Neural crest cell (in vitro differentiated cells): ENCODE data around the gene RUNX1. TPM values are rescaled to one million over a fixed set of nuclear protein-coding genes. Genes with fewer than 3 reads are reported as not detected.

Experiments
- DNase-seq: peaks from one replicate; pipeline ENCODE4 v3.0.0; 2021; ENCODE audit warnings: low read depth, mixed read lengths, low spot score
- H3K27ac Mint-ChIP-seq: one replicate; pipeline ENCODE4 v1.8.0; 2021; ENCODE audit warnings: mild to moderate bottlenecking, mixed read lengths; ENCODE audit not compliant: unreplicated experiment
- H3K27me3 Mint-ChIP-seq: 2 replicates; pipeline ENCODE4 v1.8.0; 2021; ENCODE audit warnings: low read depth, mild to moderate bottlenecking, mixed read lengths
- H3K36me3 Mint-ChIP-seq: 2 replicates; pipeline ENCODE4 v1.8.0; 2021; ENCODE audit warnings: low read depth, mild to moderate bottlenecking, mixed read lengths
- H3K4me1 Mint-ChIP-seq: 2 replicates; pipeline ENCODE4 v1.8.0; 2021; ENCODE audit warnings: mixed read lengths
- H3K4me3 Mint-ChIP-seq: one replicate; pipeline ENCODE4 v1.8.0; 2021; ENCODE audit warnings: mild to moderate bottlenecking, mixed read lengths
- H3K9me3 Mint-ChIP-seq: 2 replicates; pipeline ENCODE4 v1.8.0; 2021; ENCODE audit warnings: mixed read lengths
- total RNA-seq: library from RNA; stranded (reverse); gene quantifications from 2 replicates; pipeline ENCODE4 v1.2.1, GENCODE V29; 2021
- TF ChIP-seq, protein P1 (sequence below): fragments of 200-600 bp; sonication (generic); conservative IDR thresholded peaks from 2 replicates; pipeline ENCODE4 v1.5.0; 2021; ENCODE audit warnings: antibody characterized with exemption, mild to moderate bottlenecking

RUNX1 gene
- total RNA-seq, 1 donor from 2014 or later: 0.63 TPM

GRCh38 chr21:35004314-35004713, 44.8 kb downstream of the RUNX1 start:
- Mint-ChIP-seq H3K36me3 (no peaks in the 10 kb centered on the region), H3K27me3 (no peaks in the 10 kb centered on the region), H3K4me3 (no peak overlapping the region), H3K4me1 (no peaks in the 10 kb centered on the region), H3K27ac (no peak overlapping the region), H3K9me3 (peaks cover 3% of the 10 kb centered on the region)
- TF ChIP-seq, protein P1, sequence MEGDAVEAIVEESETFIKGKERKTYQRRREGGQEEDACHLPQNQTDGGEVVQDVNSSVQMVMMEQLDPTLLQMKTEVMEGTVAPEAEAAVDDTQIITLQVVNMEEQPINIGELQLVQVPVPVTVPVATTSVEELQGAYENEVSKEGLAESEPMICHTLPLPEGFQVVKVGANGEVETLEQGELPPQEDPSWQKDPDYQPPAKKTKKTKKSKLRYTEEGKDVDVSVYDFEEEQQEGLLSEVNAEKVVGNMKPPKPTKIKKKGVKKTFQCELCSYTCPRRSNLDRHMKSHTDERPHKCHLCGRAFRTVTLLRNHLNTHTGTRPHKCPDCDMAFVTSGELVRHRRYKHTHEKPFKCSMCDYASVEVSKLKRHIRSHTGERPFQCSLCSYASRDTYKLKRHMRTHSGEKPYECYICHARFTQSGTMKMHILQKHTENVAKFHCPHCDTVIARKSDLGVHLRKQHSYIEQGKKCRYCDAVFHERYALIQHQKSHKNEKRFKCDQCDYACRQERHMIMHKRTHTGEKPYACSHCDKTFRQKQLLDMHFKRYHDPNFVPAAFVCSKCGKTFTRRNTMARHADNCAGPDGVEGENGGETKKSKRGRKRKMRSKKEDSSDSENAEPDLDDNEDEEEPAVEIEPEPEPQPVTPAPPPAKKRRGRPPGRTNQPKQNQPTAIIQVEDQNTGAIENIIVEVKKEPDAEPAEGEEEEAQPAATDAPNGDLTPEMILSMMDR: no peak
- DNase-seq: no peak

DNA sequence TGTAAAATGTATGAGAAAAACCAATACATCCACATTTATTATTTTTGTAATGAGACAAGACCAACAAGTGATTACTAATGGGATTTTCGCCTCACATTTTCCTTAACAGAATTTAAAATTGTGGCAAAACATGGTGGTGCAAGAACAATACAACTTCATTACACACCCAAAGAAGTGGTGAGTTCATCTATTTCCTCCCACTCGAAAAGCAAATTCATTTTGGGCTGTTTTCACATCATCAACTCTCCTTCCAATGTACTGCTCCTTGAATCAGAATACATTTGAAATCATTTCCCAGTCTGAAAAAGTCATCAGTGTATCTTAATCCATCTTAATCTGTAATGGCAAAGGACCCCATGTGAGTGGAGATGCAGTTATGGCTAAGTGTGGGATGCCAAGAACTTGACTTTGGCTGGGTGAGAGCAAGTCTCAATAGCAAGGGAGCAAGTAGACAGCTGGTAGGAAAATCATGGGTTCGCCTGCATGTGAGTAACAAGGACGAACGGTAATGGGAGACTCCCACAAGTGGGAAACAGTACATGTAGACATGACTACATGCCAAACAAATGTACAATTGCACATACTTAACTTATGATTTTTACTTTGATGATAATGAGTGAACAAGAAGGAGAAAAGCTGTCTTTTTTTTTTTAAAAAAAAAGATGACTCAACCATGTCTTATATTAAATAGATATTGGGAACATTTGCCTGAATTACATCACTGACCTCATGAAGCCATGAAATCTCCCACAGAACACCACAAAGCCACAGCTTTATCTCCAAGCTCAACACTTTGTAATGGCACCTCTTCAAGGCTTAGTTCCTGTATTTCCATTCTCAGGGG, 46.0 kb downstream of the RUNX1 start:
- no peak overlapping the region for H3K27ac Mint-ChIP-seq
- no peak overlapping the region for H3K4me3 Mint-ChIP-seq
- H3K27me3 Mint-ChIP-seq: no peaks in the 10 kb centered on the region
- no peaks in the 10 kb centered on the region for H3K4me1 Mint-ChIP-seq
- H3K36me3 Mint-ChIP-seq: no peaks in the 10 kb centered on the region
- peaks cover 3% of the 10 kb centered on the region for H3K9me3 Mint-ChIP-seq
- TF ChIP-seq, protein P1: no peak
- no peak for DNase-seq

GRCh38 chr21:34999397-34999941, 49.6 kb downstream of the RUNX1 start:
- H3K4me1 Mint-ChIP-seq: peaks cover 9% of the 10 kb centered on the region
- H3K27me3 Mint-ChIP-seq: no peaks in the 10 kb centered on the region
- TF ChIP-seq, protein P1: no peak
- no peaks in the 10 kb centered on the region for H3K36me3 Mint-ChIP-seq
- DNase-seq: no peak
- peaks cover 3% of the 10 kb centered on the region for H3K9me3 Mint-ChIP-seq
- no peak overlapping the region for H3K4me3 Mint-ChIP-seq
- H3K27ac Mint-ChIP-seq: no peak overlapping the region

GRCh38 chr21:34998176-34998575, 50.9 kb downstream of the RUNX1 start:
- Mint-ChIP-seq H3K27ac (no peak overlapping the region), H3K4me3 (no peak overlapping the region), H3K36me3 (no peaks in the 10 kb centered on the region), H3K9me3 (peaks cover 3% of the 10 kb centered on the region), H3K4me1 (peaks cover 9% of the 10 kb centered on the region), H3K27me3 (no peaks in the 10 kb centered on the region)
- TF ChIP-seq, protein P1: no peak
- DNase-seq: no peak

DNA sequence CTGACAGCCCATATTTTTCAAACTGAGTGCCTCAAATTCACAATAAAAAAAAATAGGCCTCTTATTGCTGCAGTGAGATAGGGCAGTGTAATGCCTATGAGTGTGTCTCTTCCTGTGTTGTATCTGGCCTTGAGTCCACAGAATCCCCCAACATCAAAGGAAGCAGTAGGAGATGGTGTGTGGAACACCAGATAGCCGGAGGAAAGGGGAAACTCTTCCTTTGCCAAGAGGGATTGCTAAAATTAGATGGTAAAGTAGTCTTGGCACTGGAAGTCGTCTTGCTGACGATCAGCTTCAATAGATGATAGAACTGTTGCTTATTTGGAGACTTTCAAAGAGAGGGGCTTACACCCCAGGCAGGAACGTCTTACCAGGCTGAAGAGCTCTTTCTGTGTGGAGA, 51.8 kb downstream of the RUNX1 start:
- H3K27ac Mint-ChIP-seq: no peak overlapping the region
- H3K27me3 Mint-ChIP-seq: no peaks in the 10 kb centered on the region
- H3K4me1 Mint-ChIP-seq: peaks cover 9% of the 10 kb centered on the region
- H3K9me3 Mint-ChIP-seq: peaks cover 3% of the 10 kb centered on the region
- no peaks in the 10 kb centered on the region for H3K36me3 Mint-ChIP-seq
- DNase-seq: no peak
- no peak overlapping the region for H3K4me3 Mint-ChIP-seq
- TF ChIP-seq, protein P1: no peak
